ENCODE data around the gene EPB41L3.
A peak's percentile ranks its signal among the peaks of the same experiment; 100 is the strongest.
"Not testable (repeated sequence)": the region's sequence is repeated elsewhere in the genome, so short reads cannot be mapped to it uniquely, and the experiment has no call there.

The EPB41L3 gene
- 0 to 3.2 reads per million in 2 donors for total RNA-seq

DNA sequence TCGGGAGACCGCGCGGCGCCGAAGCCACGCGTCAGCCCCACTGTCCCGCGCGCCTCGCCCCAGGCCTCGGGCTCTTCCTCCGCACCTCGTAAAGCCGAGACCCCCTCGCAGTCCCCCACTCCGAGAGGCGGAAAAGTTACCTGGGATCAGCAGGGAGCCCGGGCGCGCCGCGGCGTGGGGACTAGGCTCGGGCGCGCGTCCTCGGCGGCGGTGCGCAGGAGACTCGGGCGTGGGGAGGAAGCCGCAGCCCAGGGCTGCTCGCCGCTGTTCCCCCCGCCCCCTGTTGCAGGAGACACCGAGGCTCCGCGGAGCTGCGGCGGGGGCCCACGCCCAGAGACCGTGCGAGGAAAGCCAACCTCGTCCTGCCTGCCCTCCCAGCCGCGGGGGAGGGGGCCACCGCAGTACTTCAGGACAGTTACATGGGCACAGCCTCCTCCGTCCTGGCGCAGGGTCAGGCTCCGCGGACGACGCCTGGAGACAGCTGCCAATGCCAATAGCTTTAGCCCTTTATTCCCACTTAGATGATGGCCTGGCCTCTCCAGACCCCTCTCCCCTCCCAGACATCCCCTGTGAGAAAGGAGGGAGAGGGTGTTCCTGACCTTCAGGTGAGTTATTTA lies at the start of gene EPB41L3:
Gene EPB41L3, minus strand, starts transcription at position 225 of the 617 bp plus-strand sequence. CDS start 54,814 bp downstream, outside the sequence.
- DNase-seq, result peak in 1 of 5 experiments; percentile 22

DNA sequence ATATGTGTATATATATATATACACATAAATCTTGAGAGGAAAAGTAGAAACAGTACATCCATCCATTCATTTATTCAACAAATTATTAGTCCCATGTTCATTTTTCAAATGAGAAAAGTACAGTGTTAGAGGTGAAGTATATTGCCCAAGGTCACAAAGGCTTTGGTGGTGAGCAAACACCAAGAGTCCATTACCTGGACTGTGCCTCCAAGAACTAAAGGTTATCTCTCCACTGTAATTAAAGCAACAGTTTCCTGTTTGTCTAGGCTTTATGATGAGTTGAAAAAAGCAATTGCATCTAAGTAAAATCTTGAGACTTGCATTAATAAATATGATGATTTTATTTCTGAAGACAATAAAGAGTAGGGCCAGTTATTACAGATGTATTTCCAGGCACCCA lies 44.7 kb upstream of the EPB41L3 start:
- DNase-seq, result no peak

GRCh38 chr18:5585653-5586052 lies 41.9 kb upstream of the EPB41L3 start:
- no peak for DNase-seq

DNA sequence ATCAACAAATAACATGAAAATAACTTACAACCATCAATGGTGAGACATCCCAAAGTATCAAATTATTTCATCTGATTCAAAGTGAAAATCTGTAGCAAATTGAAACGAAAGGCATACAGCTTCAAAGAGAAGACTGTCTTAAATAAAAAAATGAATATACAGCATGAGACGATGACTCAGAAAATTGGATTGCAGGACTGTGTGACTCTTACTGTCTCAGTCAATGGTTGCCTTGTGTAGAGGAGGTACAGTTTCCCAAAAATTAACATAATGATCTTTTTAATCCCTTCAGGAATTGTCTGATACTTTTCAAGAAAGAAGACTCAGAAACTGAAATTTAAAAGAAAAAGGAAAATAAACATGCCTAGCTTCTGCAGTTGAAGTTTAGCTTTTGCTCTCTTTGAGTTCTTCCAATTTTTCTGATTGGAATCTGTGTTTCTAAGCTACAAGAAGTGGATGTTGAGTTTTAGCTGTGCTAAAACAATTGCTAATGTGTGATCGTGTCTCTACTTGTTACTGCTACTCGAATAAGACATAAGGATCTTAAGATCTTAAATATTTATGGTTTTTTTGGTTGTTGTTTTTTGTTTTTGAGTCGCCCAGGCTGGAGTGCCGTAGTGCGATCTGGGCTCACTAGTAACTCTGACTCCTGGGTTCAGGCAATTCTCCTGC lies 41.1 kb upstream of the EPB41L3 start:
- DNase-seq, result no peak

- no peak for DNase-seq
Observed at GRCh38 chr18:5582849-5583681, 39.3 kb upstream of the EPB41L3 start.

DNA sequence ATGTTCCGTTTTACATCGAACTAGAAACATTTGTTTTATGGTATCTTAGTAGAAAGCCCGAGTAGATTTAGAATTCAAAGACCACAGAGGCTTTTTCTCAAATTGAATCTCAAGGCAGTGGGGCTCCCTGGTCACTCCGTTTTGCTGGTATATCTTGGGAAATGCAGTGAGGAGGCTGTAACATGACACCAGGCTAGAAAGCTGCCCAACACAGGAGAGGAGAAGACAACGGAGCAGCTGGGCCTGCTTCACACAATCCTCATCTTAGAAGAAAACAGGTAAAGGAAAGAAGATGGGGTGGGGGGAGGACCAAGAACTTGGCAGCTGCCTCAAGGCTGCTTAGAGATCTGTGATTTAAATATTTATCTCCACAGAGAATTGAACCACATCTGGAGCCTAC lies 38.3 kb upstream of the EPB41L3 start:
- no peak for DNase-seq

DNA sequence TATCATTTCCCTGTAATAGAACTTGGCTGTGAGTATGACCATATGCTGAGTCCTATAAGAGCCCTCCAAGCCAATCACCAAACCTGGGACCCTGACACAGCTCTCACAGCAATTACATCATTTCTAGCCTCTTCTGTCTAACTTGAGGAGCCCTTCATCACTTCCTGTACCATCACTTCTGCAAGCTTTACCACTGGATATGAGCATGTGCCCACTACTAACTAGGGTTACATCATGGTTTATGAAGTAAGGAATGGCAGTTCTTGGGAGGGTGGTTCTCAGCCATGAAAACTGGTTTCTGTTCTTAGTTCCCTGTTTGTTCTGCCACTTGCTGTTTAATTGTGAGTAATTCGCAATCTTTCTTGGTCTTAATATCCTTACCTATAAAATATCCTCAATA lies 31.0 kb upstream of the EPB41L3 start:
- no peak for DNase-seq

- no peak for DNase-seq
Observed at GRCh38 chr18:5571666-5572065, 27.9 kb upstream of the EPB41L3 start.

DNA sequence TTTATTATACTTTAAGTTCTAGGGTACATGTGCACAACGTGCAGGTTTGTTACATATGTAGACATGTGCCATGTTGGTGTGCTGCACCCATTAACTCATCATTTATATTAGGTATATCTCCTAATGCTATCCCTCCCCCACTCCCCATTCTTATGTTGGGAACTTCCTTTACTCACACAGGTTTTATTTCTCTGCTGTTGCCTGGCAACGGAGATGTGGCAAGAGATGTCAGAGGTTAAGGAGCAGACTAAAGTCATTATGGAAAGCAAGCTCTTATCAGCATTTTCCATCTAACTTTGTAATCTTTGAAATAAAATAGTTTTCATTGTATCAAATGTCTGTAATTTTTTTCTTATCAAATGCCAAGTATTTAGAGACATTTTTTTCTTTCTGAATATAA lies 26.8 kb upstream of the EPB41L3 start:
- not testable (repeated sequence) for DNase-seq

GRCh38 chr18:5568416-5568815 lies 24.6 kb upstream of the EPB41L3 start:
- DNase-seq, result no peak

DNA sequence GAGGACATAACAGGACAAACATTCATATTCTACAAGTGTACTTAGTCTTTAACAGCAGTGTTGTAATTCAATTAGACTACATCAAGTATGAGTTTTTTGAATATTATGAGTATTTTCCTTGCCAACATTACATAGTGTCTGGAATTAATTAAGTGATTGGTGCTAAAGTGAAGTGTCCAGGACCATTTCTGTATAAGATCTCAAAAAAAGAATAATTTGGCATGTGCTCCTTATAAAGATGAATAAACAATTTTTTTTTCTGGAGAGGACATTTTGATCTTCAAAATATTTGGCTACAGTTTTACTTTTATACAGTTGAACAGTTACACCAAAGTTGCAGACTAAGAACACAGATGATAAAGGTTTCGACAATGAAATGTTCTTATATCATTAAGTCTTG lies 15.1 kb upstream of the EPB41L3 start:
- DNase-seq, result no peak

- DNase-seq, result no peak
Observed at GRCh38 chr18:5556310-5556974, 12.6 kb upstream of the EPB41L3 start.

GRCh38 chr18:5554629-5555028 lies 10.8 kb upstream of the EPB41L3 start:
- DNase-seq, result no peak

DNA sequence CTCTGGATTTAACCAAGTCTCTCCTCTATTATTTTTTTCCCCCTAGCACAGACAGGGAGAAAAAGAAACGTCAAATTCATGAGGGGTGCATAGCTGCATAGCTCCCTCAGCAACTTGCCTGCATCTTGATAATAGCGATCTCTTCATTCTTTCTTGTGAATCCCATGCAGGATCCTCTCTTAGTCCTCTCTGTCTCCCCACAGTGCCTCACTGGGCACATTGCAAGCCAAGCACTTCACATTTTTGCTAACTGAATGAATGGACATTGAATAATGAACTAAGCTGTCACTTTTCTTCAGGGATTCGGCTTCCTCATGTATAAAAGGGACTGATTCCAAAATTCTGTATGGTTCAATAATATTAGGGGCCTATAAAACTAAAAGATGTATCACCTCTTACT lies 2.9 kb upstream of the EPB41L3 start:
- DNase-seq, result peak in 1 of 5 experiments; percentile 16

DNA sequence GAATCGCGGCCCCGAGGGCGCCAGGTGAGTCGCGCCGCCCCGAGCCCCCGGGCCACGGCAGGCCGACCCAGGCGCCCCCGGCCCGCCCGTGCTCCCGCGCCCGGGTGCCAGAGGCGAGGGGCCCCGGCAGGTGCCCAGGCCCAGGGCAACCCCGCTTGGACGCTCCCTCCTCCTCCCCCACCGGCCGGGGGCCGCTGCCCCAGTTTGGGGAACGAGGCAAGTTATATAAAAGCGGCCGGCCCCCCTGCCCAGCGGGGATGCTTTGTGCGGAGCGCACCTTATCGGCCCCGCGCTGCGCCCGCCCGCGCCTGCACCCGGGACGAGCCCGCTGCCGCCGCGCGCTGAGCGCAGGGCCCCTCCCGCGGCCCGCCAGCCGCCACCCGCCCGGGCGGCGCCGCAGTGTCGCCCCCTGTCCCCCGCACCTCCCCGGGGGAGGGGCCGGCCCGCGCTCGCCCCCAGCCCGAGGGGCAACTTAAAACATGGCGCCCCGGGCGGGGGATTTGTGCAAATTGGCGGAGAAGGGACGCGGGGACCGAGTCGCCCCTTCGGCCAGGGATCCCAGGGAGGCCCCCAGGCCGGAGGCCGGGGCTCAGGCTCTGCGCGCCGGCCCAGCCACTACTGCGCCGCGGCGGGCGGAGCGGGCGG lies 639 bp downstream of the EPB41L3 start:
- peak in 1 of 5 experiments; percentile 5 for DNase-seq

GRCh38 chr18:5542515-5543035 lies 1.2 kb downstream of the EPB41L3 start:
- DNase-seq, result peak in 1 of 5 experiments; percentile 1

GRCh38 chr18:5541644-5542043 lies 2.2 kb downstream of the EPB41L3 start:
- no peak for DNase-seq

GRCh38 chr18:5539391-5539790 lies 4.4 kb downstream of the EPB41L3 start:
- DNase-seq, result no peak

DNA sequence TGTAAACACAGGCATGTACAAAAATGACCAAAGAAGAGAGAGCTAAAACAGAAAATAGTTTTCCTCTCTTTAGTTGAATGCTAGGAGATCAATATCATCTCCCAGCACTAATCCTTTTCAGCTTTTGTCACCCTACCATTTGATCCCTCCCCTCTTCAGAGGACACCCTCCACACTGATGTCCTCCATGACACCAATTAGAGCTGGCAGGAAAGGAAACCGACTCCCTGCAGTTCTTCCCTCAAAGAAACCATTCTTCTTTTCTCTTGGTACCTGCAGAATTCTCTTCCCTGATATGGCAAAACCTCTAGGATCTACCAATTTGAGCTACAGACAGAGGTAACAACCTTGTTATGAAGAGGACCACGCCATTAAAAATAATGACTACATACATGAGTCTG lies 5.3 kb downstream of the EPB41L3 start:
- DNase-seq, result no peak

GRCh38 chr18:5537860-5538259 lies 5.9 kb downstream of the EPB41L3 start:
- no peak for DNase-seq

- DNase-seq, result no peak
Observed at GRCh38 chr18:5534845-5535244, 9.0 kb downstream of the EPB41L3 start.

GRCh38 chr18:5532066-5532465 lies 11.7 kb downstream of the EPB41L3 start:
- DNase-seq, result no peak

Data from T-helper 2 cell (primary cell).